HepG2 (cell line): ENCODE measurements around the gene DDN. TPM values are rescaled to one million over a fixed set of nuclear protein-coding genes. Genes with fewer than 3 reads are reported as not detected.
A peak's percentile ranks its signal among the peaks of the same experiment; 100 is the strongest.

Experiments
- ATM ChIP-seq: fragments of 450-650 bp; IDR thresholded peaks from 2 replicates; pipeline ENCODE4 v1.7.1; 2017; ENCODE audit warnings: mild to moderate bottlenecking, borderline replicate concordance
- E2F1 ChIP-seq: sonication (generic); formaldehyde crosslinking; IDR thresholded peaks from 2 replicates; pipeline ENCODE4 v1.5.0; 2020; ENCODE audit warnings: missing genetic modification reagents
- KAT2B ChIP-seq: fragments of 150-350 bp; IDR thresholded peaks from 2 replicates; pipeline ENCODE4 v1.6.1; 2014; ENCODE audit warnings: low read depth, low read length, borderline replicate concordance
- MTF2 ChIP-seq: sonication (generic); formaldehyde crosslinking; IDR thresholded peaks from 2 replicates; pipeline ENCODE4 v1.5.0; 2020; ENCODE audit warnings: missing genetic modification reagents, borderline replicate concordance
- NFE2 ChIP-seq: sonication (generic); formaldehyde crosslinking; IDR thresholded peaks from 2 replicates; pipeline ENCODE4 v1.4.0; 2020; ENCODE audit warnings: missing genetic modification reagents
- NR2F1 ChIP-seq, 2 experiments: fragments of 450-650 bp in 1 of 2; formaldehyde crosslinking in 1 of 2; IDR thresholded peaks; 2 replicates each; pipeline versions ENCODE4 v1.5.0 to v1.6.1; 2016 to 2020; ENCODE audit warnings: mild to moderate bottlenecking in 1 of 2, missing compliant biosample characterization in 1 of 2, missing genetic modification reagents in 1 of 2, moderate library complexity in 1 of 2
- RARG ChIP-seq: sonication (generic); formaldehyde crosslinking; IDR thresholded peaks from 2 replicates; pipeline ENCODE4 v1.4.0; 2020; ENCODE audit warnings: low read depth, mild to moderate bottlenecking, missing genetic modification reagents
- XRCC5 ChIP-seq: fragments of 200-400 bp; formaldehyde crosslinking; optimal IDR thresholded peaks from 2 replicates; pipeline ENCODE3; 2017; ENCODE audit warnings: mild to moderate bottlenecking, low read length
- ZFP36L1 ChIP-seq: sonication (generic); formaldehyde crosslinking; IDR thresholded peaks from 2 replicates; pipeline ENCODE4 v1.8.0; 2022; ENCODE audit warnings: mild to moderate bottlenecking, missing genetic modification reagents, moderate library complexity
- ZNF274 ChIP-seq: sonication (generic); formaldehyde crosslinking; IDR thresholded peaks from 2 replicates; pipeline ENCODE4 v1.5.1; 2020; ENCODE audit warnings: mild to moderate bottlenecking, missing genetic modification reagents
- ZNF777 ChIP-seq: sonication (generic); formaldehyde crosslinking; IDR thresholded peaks from 2 replicates; pipeline ENCODE4 v1.4.0; 2020; ENCODE audit warnings: missing genetic modification reagents
- ZSCAN29 ChIP-seq: sonication (generic); formaldehyde crosslinking; conservative IDR thresholded peaks from 2 replicates; pipeline ENCODE4 v1.4.0; 2020; ENCODE audit warnings: mild to moderate bottlenecking, missing genetic modification reagents
- polyA plus RNA-seq, 8 experiments: library from polyadenylated mRNA; depleted of rRNA in 3 of 8; stranded (reverse) in 7 of 8; unstranded in 1 of 8; fragments of >200 nt; fragmentation: Illumina TruSeq in 4 of 8; extraction: Trizol in 4 of 8; gene quantifications; 2 replicates each; pipeline versions ENCODE4 v1.2.1 to v1.2.3, GENCODE V29; 2011 to 2016; ENCODE audit warnings: low read depth in 4 of 8, missing spikeins in 1 of 8, mixed read lengths in 1 of 8; ENCODE audit not compliant: insufficient read depth in 1 of 8
- total RNA-seq, 5 experiments: library from RNA; depleted of rRNA; stranded (reverse); fragments of >200 nt; fragmentation: Illumina TruSeq; extraction: Trizol; gene quantifications; 2 replicates each; pipeline ENCODE4 v1.2.3, GENCODE V29; 2016; ENCODE audit warnings: low read depth in 1 of 5
- TF ChIP-seq, protein P1 (sequence below): sonication (generic); formaldehyde crosslinking; IDR thresholded peaks from 2 replicates; pipeline ENCODE4 v1.5.0; 2020; ENCODE audit warnings: mild to moderate bottlenecking, missing genetic modification reagents, borderline replicate concordance
- TF ChIP-seq, protein P2 (sequence below): sonication (generic); formaldehyde crosslinking; IDR thresholded peaks from 2 replicates; pipeline ENCODE4 v1.8.1; 2023; ENCODE audit warnings: mild to moderate bottlenecking, moderate library complexity, missing genetic modification reagents
- TF ChIP-seq, protein P3 (sequence below): sonication (generic); formaldehyde crosslinking; IDR thresholded peaks from 2 replicates; pipeline ENCODE4 v1.5.1; 2020; ENCODE audit warnings: mild to moderate bottlenecking, missing genetic modification reagents, moderate library complexity

Gene DDN
- total and polyA plus RNA-seq, 2 of the 13 experiments (the other 11 are each of a cell fraction or from before 2014, with no cell fraction given) = 0.24 to 0.53 TPM

DNA sequence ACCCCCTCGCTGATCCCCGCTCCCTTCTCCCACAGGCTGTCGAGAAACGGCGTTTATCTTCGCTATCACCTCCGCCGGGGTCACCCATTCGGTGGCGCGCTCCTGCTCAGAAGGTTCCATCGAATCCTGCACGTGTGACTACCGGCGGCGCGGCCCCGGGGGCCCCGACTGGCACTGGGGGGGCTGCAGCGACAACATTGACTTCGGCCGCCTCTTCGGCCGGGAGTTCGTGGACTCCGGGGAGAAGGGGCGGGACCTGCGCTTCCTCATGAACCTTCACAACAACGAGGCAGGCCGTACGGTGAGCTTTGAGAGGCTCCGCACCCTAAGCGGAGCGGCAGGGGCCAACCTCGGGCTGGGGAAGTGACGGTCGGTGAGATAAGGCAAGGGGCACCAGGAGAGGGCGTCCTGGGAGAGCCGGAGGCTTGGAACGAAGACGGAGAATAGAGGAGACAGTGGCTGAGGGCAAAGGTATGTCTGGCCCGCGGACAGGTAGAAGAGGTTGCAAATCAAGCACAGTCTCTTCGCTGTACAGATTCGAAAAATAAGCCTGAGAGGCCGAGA lies 18.7 kb downstream of the DDN start (continued):
- no peak for TF ChIP-seq E2F1
- TF ChIP-seq, protein P1, sequence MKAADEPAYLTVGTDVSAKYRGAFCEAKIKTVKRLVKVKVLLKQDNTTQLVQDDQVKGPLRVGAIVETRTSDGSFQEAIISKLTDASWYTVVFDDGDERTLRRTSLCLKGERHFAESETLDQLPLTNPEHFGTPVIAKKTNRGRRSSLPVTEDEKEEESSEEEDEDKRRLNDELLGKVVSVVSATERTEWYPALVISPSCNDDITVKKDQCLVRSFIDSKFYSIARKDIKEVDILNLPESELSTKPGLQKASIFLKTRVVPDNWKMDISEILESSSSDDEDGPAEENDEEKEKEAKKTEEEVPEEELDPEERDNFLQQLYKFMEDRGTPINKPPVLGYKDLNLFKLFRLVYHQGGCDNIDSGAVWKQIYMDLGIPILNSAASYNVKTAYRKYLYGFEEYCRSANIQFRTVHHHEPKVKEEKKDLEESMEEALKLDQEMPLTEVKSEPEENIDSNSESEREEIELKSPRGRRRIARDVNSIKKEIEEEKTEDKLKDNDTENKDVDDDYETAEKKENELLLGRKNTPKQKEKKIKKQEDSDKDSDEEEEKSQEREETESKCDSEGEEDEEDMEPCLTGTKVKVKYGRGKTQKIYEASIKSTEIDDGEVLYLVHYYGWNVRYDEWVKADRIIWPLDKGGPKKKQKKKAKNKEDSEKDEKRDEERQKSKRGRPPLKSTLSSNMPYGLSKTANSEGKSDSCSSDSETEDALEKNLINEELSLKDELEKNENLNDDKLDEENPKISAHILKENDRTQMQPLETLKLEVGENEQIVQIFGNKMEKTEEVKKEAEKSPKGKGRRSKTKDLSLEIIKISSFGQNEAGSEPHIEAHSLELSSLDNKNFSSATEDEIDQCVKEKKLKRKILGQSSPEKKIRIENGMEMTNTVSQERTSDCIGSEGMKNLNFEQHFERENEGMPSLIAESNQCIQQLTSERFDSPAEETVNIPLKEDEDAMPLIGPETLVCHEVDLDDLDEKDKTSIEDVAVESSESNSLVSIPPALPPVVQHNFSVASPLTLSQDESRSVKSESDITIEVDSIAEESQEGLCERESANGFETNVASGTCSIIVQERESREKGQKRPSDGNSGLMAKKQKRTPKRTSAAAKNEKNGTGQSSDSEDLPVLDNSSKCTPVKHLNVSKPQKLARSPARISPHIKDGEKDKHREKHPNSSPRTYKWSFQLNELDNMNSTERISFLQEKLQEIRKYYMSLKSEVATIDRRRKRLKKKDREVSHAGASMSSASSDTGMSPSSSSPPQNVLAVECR (CRISPR knock-in tag) = no peak
- TF ChIP-seq NR2F1 (CRISPR knock-in tag; IDR thresholded peaks at IDR 0.05) = no peak
- 0 out of 2 replicates have a peak, but pooled peaks have one; percentile 46 for TF ChIP-seq ZNF274 (CRISPR knock-in tag)
- no peak for TF ChIP-seq ZFP36L1 (CRISPR knock-in tag)
- TF ChIP-seq, protein P2, sequence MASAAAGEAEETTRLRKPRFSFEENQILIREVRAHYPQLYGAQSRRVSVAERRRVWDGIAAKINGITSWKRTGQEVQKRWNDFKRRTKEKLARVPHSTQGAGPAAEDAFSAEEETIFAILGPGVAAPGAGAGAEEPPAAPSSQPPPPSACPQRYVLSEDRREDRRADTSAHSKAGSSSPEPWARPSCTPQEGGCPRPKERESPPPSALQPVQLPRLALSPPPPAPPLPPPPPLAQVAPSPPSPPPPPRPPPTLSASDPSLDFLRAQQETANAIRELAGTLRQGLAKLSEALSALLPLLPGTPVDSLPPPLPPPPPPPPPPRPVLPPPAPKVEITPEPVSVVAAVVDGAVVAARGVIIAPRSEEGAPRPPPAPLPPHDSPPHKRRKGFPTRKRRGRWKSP = 0 out of 2 replicates have a peak, but pooled peaks have one; percentile 51
- TF ChIP-seq XRCC5 = peak; percentile 75
- no peak for TF ChIP-seq RARG (CRISPR knock-in tag)
- no peak for TF ChIP-seq ZSCAN29 (CRISPR knock-in tag)
- no peak for TF ChIP-seq KAT2B
- TF ChIP-seq, protein P3, sequence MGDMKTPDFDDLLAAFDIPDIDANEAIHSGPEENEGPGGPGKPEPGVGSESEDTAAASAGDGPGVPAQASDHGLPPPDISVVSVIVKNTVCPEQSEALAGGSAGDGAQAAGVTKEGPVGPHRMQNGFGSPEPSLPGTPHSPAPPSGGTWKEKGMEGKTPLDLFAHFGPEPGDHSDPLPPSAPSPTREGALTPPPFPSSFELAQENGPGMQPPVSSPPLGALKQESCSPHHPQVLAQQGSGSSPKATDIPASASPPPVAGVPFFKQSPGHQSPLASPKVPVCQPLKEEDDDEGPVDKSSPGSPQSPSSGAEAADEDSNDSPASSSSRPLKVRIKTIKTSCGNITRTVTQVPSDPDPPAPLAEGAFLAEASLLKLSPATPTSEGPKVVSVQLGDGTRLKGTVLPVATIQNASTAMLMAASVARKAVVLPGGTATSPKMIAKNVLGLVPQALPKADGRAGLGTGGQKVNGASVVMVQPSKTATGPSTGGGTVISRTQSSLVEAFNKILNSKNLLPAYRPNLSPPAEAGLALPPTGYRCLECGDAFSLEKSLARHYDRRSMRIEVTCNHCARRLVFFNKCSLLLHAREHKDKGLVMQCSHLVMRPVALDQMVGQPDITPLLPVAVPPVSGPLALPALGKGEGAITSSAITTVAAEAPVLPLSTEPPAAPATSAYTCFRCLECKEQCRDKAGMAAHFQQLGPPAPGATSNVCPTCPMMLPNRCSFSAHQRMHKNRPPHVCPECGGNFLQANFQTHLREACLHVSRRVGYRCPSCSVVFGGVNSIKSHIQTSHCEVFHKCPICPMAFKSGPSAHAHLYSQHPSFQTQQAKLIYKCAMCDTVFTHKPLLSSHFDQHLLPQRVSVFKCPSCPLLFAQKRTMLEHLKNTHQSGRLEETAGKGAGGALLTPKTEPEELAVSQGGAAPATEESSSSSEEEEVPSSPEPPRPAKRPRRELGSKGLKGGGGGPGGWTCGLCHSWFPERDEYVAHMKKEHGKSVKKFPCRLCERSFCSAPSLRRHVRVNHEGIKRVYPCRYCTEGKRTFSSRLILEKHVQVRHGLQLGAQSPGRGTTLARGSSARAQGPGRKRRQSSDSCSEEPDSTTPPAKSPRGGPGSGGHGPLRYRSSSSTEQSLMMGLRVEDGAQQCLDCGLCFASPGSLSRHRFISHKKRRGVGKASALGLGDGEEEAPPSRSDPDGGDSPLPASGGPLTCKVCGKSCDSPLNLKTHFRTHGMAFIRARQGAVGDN (CRISPR knock-in tag) = peak; percentile 51; the same call in 1 of the 2 replicates
- peak; percentile 65 for TF ChIP-seq ZNF777 (CRISPR knock-in tag)
- TF ChIP-seq NFE2 (CRISPR knock-in tag) = no peak
- TF ChIP-seq MTF2 (CRISPR knock-in tag) = peak; percentile 14; the same call in 1 of the 2 replicates
- TF ChIP-seq ATM = no peak
- TF ChIP-seq, all 625 proteins: peak for 32
